ENCODE measurements around the gene DIP2B.
"Not testable (repeated sequence)": the region's sequence is repeated elsewhere in the genome, so short reads cannot be mapped to it uniquely, and the experiment has no call there.

The DIP2B gene

DNA sequence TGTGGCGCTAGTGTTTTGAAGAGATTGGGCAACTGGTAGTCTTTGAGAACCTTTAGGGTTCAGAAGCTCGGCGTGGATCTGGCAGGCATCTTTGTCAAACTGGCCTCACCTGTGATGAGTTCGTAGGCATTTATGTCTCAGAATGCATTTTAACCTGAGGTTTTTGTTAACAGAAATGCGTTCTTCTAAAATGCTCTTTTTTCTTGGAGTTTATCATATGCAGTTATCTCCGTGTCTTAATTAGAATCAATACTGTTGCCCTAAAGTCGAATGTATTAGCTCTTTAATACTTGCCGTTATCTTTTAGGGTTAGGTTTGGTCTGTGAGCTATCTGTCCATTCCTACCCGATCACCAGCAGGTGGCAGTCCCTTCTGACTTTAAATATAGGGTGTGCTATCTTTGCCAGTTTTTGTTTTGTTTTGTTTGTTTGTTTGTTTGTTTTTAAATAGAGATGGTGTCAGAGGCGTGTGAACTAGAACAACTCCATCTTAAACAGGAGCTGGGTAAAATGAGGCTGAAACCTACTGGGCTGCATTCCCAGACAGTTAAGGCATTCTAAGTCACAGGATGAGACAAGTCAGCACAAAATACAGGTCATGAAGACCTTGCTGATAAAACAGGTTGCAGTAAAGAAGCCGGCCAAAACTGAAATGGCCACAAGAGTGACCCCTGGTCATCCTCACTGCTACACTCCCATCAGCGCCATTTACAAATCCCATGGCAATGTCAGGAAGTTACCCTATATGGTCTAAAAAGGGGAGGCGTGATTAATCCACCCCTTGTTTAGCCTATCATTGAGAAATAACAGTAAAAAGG is 260.5 kb downstream of the DIP2B start:
- Mint-ChIP-seq H3K4me1 (peaks cover 15% of the 10 kb centered on the region), H3K4me3 (peak overlapping the region; percentile 98), H3K27ac (peak overlapping the region; percentile 86), H3K36me3 (peaks cover 2% of the 10 kb centered on the region), H3K27me3 (no peaks in the 10 kb centered on the region), H3K9me3 (peaks cover 1% of the 10 kb centered on the region)
- ATAC-seq (ENCODE audit: low read depth) = peak; percentile 25
- peak; percentile 40 to 46 for DNase-seq (ENCODE audit: low spot score in 2 of 2)

DNA sequence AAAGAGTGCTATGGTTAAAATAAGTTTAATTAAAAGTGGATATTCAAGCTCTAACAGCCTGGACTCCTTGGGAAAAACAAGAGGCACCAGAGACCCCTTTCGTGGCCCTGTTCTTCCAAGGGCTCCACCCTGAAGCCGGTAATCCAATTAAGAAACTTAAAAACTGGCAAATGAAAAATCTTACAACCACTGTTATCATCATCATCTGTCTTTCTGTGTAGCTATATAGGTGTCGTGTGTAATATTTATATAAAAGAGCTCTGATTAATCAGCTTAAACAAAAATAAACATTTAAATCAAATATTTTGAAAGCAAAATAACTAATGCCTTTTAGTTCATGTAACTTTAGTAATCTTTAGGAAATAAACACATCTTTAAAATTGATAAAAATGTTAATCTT is 263.6 kb downstream of the DIP2B start:
- Mint-ChIP-seq H3K9me3 (no peaks in the 10 kb centered on the region), H3K27me3 (no peaks in the 10 kb centered on the region), H3K4me1 (peaks cover 14% of the 10 kb centered on the region), H3K27ac (no peak overlapping the region), H3K4me3 (no peak overlapping the region), H3K36me3 (peaks cover 22% of the 10 kb centered on the region)
- DNase-seq (ENCODE audit: low spot score in 2 of 2) (no peak), ATAC-seq (ENCODE audit: low read depth) (no peak)

DNA sequence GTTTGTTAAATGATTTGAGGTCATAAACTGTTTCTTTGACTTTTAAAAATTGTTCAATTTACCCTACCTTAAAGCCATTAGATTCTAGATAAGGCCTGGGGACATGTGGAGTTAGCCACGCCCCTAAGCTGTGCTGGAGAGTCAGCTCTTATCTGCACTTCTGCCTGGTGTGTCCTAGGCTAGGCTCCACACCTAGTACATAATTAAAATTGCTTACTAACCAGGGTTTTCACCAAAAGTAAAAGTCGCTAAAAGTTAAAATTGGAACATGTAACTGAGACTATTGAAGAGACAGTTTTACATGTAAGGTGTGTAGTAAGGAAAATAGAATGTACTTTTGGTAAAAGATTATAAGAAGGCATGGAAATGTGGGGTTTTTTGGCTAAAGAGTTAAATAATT is 264.0 kb downstream of the DIP2B start:
- not testable (repeated sequence) for H3K4me3 Mint-ChIP-seq; DNase-seq (ENCODE audit: low spot score in 2 of 2); H3K9me3 Mint-ChIP-seq; H3K27ac Mint-ChIP-seq; H3K27me3 Mint-ChIP-seq; ATAC-seq (ENCODE audit: low read depth)
- H3K36me3 Mint-ChIP-seq = peaks cover 26% of the 10 kb centered on the region
- H3K4me1 Mint-ChIP-seq = peaks cover 14% of the 10 kb centered on the region

DNA sequence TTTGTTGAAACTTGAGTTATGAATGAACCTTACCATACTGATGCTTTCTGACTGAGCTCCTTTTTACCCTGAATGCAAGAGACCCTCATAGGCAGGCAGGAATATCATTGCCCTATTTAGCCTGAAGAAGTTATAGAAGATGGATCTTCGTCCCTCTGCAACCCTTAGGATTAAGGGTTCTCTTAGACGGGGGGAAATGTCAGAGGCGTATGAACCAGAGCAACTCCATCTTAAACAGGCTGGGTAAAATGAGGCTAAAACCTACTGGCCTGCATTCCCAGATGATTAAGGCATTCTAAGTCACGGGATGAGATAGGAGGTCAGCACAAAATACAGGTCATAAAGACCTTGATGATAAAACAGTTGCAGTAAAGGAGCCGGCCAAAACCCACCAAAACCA is 266.6 kb downstream of the DIP2B start:
- ATAC-seq (ENCODE audit: low read depth) = no peak
- Mint-ChIP-seq H3K4me3 (no peak overlapping the region), H3K36me3 (peaks cover 27% of the 10 kb centered on the region), H3K4me1 (peaks cover 12% of the 10 kb centered on the region), H3K27ac (no peak overlapping the region), H3K9me3 (no peaks in the 10 kb centered on the region), H3K27me3 (no peaks in the 10 kb centered on the region)
- no peak for DNase-seq (ENCODE audit: low spot score in 2 of 2)

DNA sequence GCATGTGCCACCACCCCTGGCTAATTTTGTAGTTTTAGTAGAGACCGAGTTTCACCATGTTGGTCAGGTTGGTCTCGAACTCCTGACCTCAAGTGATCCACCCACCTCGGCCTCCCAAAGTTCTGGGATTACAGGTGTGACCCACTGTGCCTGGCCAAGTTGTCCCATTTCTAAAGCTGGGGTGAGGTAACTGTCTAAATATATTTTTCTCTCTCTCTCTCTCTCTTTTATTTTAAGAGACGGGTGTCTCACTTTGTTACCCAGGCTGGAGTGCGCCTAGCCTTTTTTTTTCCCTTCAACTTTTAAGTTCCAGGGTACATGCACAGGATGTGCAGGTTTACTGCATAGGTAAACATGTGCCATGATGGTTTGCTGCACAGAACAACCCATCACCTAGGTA is 267.7 kb downstream of the DIP2B start:
- DNase-seq (ENCODE audit: low spot score in 2 of 2) (no peak), ATAC-seq (ENCODE audit: low read depth) (no peak)
- no peaks in the 10 kb centered on the region for H3K27me3 Mint-ChIP-seq
- H3K9me3 Mint-ChIP-seq = no peaks in the 10 kb centered on the region
- peaks cover 10% of the 10 kb centered on the region for H3K4me1 Mint-ChIP-seq
- H3K36me3 Mint-ChIP-seq = peaks cover 27% of the 10 kb centered on the region
- no peak overlapping the region for H3K27ac Mint-ChIP-seq
- H3K4me3 Mint-ChIP-seq = no peak overlapping the region

DNA sequence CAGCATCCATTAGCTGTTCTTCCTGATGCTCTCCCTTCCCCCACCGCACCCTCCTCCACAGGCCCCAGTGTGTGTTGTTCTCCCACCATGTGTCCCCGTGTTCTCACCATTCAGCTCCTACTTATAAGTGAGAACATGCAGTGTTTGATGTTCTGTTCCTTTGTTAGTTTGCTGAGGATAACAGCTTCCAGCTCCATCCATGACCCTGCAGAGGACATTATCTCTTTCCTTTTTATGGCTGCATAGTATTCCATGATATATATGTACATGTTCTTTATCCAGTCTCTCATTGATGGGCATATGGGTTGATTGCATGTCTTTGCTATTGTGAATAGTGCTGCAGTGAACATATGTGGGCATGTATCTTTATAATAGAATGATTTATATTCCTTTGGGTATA is 268.1 kb downstream of the DIP2B start:
- Mint-ChIP-seq H3K36me3 (peaks cover 27% of the 10 kb centered on the region), H3K4me1 (peaks cover 10% of the 10 kb centered on the region), H3K27ac (no peak overlapping the region), H3K4me3 (no peak overlapping the region), H3K9me3 (no peaks in the 10 kb centered on the region), H3K27me3 (no peaks in the 10 kb centered on the region)
- ATAC-seq (ENCODE audit: low read depth) (no peak), DNase-seq (ENCODE audit: low spot score in 2 of 2) (no peak)

DNA sequence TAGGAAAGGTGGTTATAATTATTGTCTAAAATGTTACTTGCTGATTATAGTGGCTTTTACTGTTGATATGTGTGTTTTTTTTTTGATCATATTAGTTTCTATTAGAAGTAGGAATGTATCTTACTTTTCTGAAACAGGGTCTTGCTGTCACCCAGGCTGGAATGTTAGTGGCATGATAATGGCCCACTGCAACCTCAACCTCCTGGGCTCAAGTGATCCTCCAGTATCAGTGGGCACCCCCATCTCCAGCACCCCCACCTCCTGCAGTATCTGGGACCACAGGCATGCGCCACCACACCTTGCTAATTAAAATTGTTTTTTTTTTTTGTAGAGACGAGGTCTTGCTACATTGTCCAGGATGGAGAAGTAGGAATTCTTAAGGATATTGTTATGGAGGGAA is 270.5 kb downstream of the DIP2B start:
- Mint-ChIP-seq H3K4me1 (peaks cover 11% of the 10 kb centered on the region), H3K27ac (no peak overlapping the region), H3K27me3 (no peaks in the 10 kb centered on the region), H3K36me3 (peaks cover 27% of the 10 kb centered on the region), H3K4me3 (no peak overlapping the region), H3K9me3 (no peaks in the 10 kb centered on the region)
- ATAC-seq (ENCODE audit: low read depth) (no peak), DNase-seq (ENCODE audit: low spot score in 2 of 2) (no peak)

DNA sequence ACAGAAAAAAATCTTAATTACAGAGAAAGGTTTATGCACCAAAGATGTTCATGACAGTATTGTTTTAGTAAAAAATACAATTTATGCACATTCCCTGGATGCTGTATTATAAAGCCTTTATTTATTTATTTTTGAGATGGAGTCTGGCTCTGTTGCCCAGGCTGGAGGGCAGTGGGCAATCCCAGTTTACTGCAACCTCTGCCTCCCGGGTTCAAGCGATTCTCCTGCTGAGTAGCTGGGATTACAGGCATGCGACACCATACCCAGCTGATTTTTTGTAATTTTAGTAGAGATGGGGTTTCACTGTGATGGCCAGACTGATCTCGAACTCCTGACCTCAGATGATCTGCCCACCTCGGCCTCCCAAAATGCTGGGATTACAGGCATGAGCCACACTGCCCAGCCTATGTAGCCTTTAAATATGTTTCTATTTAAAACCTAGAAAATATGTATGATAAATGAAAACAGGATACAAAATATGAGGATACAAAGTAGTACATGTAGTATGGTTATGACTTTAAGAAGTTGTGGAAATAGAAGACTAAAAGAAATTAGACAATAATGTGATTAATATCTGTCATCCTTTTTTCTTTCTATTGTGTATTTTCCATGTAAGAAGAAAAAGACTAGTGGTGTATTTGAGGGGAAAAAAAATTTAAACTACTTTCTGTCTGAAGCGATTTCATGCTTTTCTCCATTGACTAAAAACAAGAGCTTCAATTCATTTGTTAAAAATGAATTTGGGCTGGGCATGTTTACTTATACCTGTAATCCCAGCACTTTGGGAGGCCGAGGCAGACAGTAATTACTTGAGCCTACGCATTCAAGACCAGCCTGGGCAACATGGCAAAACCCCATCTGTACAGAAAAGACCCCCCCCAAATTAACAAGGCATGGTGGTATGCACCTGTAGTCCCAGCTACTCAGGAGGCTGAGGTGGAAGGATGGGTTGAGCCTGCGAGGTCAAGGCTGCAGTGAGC is 272.3 kb downstream of the DIP2B start:
- Mint-ChIP-seq H3K9me3 (no peaks in the 10 kb centered on the region), H3K4me3 (no peak overlapping the region), H3K27me3 (no peaks in the 10 kb centered on the region), H3K4me1 (peaks cover 9% of the 10 kb centered on the region), H3K36me3 (peaks cover 18% of the 10 kb centered on the region), H3K27ac (no peak overlapping the region)
- DNase-seq (ENCODE audit: low spot score in 2 of 2) (no peak), ATAC-seq (ENCODE audit: low read depth) (no peak)

DNA sequence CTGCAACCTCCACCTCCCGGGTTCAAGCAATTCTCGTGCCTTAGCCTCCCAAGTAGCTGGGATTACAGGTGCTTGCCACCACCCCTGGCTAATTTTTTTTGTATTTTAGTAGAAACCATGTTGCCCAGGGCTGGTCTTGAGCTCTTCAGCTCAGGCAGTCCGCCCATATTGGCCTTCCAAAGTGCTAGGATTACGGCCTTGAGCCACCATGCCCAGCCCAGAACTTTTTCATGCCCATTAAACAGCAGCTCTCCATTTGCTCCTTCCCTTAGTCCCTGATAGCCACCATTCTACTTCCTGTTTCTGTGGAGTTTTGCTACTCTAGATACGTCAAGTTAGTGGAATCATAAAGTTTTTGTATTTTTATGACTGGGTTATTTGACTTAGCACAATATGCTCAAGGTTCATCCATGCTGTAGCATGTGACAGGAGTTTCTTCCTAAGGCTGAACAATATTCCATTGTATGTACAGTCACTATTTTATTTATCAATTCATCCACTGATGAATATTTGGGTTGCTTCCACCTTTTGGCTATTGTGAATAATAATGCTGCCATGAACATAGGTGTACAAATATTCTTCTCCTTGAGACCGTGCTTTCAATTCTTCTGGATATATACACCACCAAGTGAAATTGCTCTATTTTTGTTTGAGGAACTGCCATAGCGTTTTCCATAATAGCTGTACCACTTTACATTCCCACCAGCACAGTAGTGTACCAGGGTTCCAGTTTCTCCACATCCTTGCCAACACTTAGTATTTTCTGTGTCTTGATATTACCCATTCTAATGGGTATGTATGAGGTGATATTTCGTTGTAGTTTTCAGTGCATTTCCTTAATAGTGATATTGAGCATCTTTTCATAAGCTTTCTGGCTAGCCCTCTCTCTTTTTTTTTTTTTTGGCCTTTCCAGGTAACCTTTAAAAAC is 274.1 kb downstream of the DIP2B start:
- Mint-ChIP-seq H3K27ac (peak overlapping the region; percentile 24), H3K4me3 (no peak overlapping the region), H3K36me3 (peaks cover 5% of the 10 kb centered on the region), H3K27me3 (no peaks in the 10 kb centered on the region), H3K9me3 (no peaks in the 10 kb centered on the region), H3K4me1 (peaks cover 9% of the 10 kb centered on the region)
- ATAC-seq (ENCODE audit: low read depth) (no peak), DNase-seq (ENCODE audit: low spot score in 2 of 2) (no peak)

DNA sequence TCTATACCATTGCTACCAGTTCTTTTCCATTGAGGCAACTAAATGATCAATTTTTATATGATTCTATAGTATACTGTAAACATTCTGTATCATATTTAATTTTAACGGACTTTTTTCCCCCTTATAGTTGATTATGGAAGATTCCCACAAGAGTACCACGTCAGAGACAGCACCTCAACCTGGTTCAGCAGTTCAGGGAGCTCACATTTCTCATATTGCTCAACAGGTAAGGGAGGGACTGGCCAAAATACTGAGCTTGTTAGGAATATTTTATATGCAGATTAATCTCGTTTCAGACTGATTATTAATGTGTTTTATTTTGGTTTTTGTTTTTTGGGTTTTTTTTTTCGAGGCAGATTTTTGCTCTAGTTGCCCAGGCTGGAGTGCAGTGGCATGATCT is 275.2 kb downstream of the DIP2B start:
- no peak for DNase-seq (ENCODE audit: low spot score in 2 of 2)
- no peak for ATAC-seq (ENCODE audit: low read depth)
- Mint-ChIP-seq H3K9me3 (no peaks in the 10 kb centered on the region), H3K27me3 (no peaks in the 10 kb centered on the region), H3K4me1 (peaks cover 12% of the 10 kb centered on the region), H3K4me3 (no peak overlapping the region), H3K36me3 (peaks cover 9% of the 10 kb centered on the region), H3K27ac (no peak overlapping the region)

DNA sequence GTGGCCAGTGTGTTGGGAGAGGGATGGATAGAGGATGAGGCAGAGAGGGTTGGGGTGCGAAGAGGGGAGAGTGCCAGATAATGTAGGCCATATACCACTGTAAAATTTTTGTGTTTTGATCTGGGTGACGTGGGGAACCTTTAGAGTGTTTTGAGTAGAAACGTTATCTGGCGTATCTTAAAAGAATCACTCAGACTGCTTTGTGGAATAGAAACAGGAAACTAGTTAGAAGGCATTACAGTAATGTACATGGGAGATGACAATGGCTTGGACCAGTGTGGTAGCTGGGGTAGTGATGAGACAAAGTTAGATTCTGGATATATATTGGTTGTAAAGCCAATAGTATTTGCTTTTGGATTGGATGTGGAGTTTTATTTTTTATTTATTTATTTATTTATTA is 279.7 kb downstream of the DIP2B start:
- H3K27me3 Mint-ChIP-seq = no peaks in the 10 kb centered on the region
- peaks cover 12% of the 10 kb centered on the region for H3K4me1 Mint-ChIP-seq
- ATAC-seq (ENCODE audit: low read depth) (no peak), DNase-seq (ENCODE audit: low spot score in 2 of 2) (no peak)
- H3K27ac Mint-ChIP-seq = no peak overlapping the region
- H3K9me3 Mint-ChIP-seq = peaks cover 4% of the 10 kb centered on the region
- no peak overlapping the region for H3K4me3 Mint-ChIP-seq
- peaks cover 33% of the 10 kb centered on the region for H3K36me3 Mint-ChIP-seq

DNA sequence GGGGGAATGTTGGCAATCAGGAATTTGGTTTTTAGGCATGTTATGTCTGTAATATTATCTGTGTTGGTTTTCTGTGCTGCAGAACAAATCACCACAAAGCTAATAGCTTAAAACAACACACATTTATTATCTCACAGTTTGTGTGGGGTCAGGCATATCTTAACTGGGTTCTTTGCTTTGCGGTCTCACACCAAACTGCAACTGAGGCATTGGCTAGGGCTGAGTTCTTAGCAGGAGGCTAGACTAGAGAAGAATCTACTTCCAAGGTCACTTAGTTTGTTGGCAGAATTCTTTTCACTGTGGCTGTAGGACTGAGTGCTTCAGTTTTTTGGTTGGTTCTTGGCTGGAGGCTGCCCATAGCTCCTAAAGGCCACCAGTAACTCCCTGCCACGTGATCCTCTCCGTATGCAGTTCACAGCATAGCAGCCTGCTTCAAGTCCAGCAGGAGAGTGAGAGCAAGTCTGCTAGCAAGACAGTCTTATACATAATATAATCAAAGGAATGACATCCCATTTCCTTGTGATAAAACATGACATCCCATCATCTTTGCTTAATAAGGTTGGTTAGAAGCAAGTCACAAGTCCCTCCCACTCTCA is 280.7 kb downstream of the DIP2B start:
- ATAC-seq (ENCODE audit: low read depth) (no peak), DNase-seq (ENCODE audit: low spot score in 2 of 2) (no peak)
- Mint-ChIP-seq H3K36me3 (peaks cover 35% of the 10 kb centered on the region), H3K27ac (no peak overlapping the region), H3K27me3 (no peaks in the 10 kb centered on the region), H3K9me3 (peaks cover 4% of the 10 kb centered on the region), H3K4me3 (no peak overlapping the region), H3K4me1 (peaks cover 13% of the 10 kb centered on the region)

DNA sequence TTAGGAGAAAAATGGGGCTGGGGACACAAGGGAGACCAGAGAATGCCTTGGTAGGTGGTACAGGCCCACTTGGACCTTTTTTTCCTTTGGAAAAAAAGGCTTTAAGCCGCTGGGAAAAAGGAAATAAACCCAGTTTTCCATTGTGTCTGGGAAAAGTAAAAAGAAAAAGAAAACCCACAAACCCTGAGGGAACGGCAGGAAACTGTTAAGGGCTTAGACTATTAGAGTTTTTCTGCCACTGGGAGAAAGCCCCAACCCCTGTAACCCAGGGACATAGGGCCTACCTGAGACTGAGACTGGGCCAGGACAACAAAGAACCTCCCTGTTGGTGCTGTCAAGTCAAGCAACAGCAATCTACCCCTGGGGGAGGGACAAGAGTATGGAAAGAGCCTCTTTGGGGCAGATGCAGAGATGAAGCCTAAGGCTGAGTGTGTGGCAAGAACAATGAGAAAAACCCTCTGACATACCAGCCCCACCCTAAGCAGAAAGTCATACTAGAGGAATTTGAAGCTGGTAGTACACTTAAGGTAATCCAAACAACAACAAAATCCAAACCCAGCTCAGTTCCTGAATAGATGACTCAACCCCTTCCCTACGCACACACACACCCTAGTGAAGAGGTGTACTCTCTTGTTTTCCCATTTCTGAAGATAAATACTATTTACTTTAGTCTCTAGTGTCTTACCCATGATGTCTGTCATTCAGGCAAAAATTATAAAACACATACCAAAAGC is 281.9 kb downstream of the DIP2B start:
- Mint-ChIP-seq H3K27me3 (no peaks in the 10 kb centered on the region), H3K27ac (no peak overlapping the region), H3K4me3 (no peak overlapping the region), H3K36me3 (peaks cover 40% of the 10 kb centered on the region), H3K4me1 (peaks cover 22% of the 10 kb centered on the region), H3K9me3 (peaks cover 4% of the 10 kb centered on the region)
- ATAC-seq (ENCODE audit: low read depth) = no peak
- DNase-seq (ENCODE audit: low spot score in 2 of 2) = no peak
